HG02588 (cell line): ENCODE results near the gene GMPR2.
"Not testable (repeated sequence)": the region's sequence is repeated elsewhere in the genome, so short reads cannot be mapped to it uniquely, and the experiment has no call there.

Experiments used
- ATAC-seq: cut with Tn5 transposase; IDR thresholded peaks from one replicate; pipeline ENCODE4 v1.9.1; 2021; ENCODE audit warnings: mild to moderate bottlenecking, moderate library complexity; ENCODE audit not compliant: unreplicated experiment

GMPR2 gene

DNA sequence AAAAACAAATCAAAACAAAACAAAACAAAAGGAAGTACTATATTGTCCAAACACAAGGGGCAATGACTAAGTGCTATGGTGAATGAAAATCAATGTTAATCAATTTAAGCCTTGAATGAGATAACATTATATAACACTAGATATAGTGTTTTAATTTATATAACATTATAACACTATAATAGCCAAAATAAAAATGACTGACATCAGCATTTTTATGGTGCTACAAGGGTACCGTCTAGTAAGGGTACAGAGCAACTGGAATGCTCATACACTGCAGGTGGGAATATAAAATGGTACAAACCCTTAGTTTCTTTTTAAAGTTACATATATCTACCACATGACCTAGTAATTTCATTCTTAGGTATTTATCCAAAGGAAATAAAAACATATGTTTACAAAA lies 6.3 kb upstream of the GMPR2 start:
- no peak for ATAC-seq

DNA sequence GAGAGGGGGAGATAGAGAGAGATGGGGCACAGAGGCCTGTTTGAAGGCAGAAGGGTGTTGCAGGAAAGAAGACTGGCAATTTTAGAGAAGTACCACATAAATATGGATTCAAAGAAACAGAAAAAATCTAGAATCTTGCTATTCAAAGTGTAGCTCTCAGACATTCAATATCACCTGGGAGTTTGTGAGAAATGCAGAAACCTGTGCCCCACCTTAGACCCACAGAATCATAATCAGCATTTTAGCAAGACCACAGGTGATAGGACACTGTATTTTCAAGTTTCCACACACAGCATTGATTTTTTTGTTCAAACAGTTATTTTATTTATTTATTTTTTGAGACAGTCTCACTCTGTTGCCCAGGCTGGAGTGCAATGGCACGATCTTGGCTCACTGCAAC lies 3.8 kb upstream of the GMPR2 start:
- no peak for ATAC-seq

DNA sequence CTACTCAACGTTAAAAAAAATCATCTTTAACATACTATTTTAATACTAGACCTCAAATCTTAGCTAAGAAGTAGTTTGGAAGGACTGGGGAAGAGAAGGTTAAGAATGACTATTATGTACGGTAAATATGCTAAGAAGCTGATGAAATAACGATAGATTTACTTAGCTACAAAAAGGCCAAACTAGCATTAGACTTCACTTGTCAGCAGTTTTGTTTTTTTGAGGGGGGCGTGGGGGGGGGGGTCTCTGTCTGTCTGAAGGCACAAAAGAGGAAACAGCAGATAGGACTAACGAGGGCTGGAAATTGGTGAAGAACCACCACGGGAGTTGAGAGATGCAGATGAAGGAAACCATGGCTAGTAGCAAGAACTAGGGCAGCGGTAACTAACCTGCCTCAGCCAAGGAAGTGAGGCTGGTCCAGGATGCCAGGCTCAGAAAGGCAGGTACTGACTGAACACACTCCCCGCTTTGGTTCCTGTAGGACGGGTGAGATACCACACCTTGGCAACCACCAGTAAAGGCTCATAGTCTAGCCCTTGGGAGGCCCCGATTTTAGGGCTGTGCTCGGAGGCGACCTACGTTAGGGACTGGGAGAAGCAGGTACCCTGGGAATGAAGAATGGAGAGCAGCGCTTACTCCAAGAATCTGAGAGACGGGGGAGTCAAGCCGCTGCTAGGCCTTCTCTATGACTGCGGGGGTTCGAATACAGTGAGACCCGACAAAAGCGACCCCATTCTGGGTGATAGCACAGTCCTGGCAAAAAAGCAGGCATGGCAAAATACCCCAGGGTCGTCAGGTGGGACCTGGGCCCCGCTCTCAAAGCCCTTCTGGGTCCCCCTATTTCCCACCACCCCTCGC lies 1.2 kb upstream of the GMPR2 start:
- ATAC-seq = peak; percentile 15

DNA sequence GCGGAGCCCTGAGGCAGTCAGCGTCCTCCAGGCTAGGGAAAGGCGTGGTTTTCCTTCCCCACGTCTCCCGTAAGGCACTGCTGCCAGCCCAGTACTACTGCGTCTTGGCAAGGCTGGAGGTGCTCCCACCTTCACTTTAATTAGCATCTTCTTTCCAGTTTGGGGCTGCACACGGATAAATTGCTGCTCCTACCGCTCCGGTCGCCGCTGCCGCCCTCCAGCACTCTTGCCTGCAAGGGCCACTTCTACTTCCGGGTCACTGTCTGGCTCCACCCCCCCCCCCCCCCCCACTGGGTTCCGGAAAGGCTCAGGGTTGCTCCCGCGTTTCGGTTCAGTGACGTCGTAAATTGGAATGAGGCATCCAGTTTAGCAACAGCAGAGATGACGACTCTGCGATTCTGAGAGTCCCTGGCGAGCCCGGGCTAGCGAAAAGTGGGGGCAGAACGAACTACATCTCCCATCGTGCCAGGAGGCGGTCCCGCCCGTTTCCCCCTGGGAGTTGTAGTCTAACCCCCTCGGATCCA lies 546 bp upstream of the GMPR2 start, which contains the start of gene NEDD8:
TSS of gene NEDD8 (minus strand) at position 247 of the 524 bp plus-strand sequence. CDS start at position 147, 100 bp downstream.
- ATAC-seq = peak; percentile 74

DNA sequence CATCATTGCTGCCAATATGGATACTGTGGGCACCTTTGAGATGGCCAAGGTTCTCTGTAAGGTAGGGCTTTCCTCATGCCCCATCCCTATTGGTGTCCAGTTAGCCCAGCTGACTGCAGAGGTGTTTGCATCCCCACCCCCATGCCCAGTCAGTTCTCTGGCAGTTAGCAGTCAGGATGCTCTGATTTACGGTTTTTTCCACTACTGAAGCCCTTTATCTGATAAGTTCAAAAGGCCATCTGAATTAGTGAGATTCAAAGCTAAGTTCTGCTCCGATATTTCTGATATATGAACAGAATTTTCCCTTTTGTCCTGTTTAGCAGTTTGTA lies 773 bp downstream of the GMPR2 start:
- no peak for ATAC-seq

DNA sequence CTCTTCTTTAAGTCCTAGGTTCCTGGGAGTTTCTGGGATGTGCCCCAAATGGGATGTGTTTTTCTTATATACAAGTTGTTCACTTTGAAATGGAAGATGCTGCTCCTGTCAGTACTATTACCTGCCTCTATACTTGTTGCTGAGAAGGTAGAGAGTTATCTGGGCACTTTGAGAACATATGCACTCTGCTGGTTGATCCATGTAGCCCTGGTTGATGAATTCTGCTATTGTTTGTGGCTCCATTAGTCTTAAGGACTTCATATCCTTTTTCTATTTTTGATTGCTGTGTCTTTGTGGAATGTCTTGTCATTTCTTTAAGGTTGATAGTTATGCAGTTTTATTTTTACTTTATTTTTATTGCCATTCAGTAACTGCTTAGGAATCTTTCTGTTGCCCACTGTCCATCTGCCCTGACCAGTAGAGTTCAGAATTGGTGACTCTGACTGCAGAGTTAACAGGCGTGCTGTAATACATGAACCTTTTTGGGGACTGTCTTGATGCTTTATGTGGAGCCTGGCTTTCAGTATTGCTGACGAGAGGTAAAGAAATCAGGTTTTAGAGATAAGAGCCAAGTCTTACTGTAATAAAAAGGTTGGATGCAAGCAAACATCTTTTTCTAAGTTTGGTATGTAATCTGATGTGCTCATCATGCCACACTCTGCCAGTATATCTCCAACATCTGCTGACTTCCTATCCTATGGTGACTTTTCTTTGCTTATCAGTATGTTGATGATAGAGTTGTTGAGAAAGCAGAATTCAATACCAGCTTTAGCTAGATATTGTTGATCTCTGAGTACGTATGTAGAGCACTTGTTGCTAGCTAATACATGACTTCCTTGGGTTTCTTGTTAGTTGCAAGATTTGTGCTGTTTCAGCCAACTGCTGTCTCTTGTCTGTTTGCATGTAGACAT lies 1.6 kb downstream of the GMPR2 start:
- no peak for ATAC-seq

DNA sequence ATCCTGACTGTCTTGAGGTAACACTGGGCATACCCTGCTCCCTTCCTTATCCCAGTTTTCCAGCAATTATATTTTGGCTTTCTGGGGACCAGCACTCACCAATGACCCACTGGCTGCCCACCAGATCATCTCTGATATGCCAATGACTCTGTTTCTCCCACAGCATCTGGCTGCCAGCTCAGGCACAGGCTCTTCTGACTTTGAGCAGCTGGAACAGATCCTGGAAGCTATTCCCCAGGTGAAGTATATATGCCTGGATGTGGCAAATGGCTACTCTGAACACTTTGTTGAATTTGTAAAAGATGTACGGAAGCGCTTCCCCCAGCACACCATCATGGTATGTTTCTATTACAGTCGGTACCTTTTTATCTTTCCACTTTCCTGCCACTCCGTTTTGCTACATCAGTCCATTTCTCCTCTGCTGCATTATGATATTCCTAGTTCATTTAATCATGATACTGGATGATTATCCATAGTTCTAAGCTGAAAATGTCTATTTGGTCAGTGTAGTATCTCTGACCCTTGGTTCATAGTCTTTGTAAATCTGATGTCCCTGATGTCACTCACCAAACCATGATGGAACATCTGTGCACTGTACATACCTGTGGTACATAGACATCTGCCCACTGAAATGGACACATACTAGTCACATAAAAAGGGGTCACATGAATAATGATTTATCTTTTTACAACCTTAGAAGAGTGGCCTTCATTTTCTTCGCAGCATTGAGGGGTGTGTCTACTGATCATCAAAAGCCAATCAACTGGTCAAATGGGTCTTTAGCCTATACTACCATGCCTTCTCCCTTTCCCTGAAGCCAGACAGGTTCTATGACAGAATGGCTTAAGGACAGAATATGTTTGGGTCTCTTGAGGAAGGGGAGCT lies 3.3 kb downstream of the GMPR2 start:
- no peak for ATAC-seq

DNA sequence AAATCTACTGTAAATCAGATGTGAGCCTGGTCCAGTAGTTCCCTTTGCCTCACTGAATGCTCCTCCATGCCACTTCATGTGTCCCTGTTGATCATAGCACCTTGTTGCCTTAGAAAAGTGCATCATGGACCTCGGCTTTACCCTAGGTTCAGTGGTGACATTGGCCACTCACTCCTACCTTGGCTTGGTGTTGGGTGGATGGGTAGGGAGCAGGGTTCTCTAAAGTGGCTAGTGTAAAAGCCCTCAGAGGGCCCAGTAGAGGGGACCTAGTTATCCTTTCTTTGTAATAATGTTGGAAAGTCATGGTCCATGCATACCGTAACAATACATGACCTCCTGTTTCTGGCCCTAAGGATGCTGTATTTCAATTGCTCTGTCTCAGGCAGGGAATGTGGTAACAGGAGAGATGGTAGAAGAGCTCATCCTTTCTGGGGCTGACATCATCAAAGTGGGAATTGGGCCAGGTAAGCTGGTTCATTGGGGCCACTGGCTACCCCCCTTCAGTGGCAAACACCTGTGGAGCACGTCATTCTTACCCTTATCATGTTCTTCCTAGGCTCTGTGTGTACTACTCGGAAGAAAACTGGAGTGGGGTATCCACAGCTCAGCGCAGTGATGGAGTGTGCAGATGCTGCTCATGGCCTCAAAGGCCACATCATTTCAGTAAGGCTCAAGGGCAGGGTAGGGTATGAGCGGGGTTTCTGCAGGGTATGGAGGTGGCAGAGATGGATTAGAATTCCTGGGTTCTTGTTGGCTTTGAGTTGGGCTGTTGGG lies 4.1 kb downstream of the GMPR2 start:
- no peak for ATAC-seq

DNA sequence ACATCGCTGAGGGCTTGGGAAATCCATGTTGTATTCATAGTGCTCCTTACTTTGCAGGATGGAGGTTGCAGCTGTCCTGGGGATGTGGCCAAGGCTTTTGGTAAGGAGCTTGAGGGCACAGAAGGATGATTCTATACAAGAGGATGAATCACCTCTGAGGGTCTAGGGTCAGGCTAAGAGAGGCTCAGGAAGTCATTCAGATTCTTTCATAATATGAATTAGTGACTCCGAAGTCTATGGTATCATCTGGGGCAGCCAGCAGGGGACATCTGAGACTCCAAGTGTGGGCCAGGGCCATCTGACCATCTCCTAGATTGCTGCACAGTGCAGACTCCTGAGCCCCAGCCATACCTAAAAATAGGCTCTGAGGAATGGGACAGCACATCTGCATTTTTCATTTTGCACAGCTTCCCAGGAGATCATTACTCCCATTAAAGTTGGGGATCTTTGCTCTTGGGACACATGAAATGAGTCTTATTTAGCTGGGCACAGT lies 4.8 kb downstream of the GMPR2 start:
- no peak for ATAC-seq

DNA sequence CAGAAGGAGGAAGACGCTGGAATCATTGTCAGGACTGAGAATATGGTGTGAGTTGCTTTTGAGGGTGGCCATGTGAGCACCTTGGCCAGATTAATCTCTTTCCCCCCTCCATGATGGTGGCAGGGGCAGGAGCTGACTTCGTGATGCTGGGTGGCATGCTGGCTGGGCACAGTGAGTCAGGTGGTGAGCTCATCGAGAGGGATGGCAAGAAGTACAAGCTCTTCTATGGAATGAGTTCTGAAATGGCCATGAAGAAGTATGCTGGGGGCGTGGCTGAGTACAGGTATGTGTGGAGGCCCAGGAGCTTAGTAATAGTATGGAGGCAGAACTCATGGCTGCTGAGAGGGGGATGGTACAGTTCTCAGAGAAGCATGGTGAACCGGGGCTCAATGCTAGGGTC lies 5.4 kb downstream of the GMPR2 start:
- no peak for ATAC-seq

DNA sequence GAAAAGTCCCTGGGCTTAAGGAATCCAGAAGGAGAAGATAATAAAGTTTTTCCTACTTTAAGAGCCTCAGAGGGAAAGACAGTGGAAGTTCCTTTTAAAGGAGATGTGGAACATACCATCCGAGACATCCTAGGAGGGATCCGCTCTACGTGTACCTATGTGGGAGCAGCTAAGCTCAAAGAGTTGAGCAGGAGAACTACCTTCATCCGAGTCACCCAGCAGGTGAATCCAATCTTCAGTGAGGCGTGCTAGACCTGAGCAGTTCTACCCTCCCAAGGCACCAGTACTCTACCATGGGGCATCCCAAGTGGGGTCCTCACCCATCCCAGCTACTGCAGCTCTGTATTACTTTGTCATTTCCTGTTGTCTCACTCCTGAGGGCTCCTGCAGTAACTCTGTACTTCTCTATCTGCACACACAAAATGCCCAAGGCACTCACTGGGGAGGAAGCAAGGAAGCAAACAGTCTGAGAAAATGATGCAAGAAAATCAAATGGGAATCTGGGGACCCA lies 5.9 kb downstream of the GMPR2 start:
- ATAC-seq = no peak

DNA sequence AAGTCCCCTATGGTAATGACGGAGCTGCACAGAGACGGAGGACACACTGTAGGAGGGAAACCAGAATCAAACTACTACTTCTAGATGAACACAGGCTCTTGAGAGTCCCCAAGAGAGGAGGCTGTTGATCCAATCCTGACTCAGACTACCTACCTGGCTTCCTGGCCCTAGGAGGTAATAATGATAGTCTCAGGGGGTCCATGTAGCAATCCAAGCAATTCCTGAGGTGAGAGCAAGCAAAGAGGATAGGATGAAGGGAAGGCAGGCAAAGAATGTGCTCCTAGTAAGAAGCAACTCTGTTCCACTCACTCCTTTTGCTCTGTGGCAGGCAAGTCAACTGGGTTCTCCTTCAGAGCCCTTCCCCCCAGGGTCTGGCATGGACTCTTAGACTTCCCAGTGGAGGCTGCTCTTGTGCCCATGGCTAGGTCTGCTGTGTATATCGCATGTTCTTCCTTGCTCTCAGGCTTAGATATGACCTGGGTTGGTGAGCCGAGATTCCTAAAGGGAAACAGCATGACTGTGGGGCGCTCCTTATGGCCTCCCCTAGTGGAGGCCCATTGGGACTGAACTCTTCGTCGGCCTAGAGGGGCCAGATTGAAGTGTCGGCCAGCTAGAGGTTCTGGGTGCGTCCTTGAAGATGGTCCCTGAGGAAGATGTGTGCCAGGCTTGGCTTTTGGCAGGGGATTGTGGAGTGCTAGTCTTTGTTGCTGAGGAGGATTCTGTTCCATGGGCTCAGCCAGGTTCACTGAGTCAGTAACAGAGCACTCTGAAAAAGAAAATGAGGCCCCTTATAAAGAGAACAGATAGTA lies 7.6 kb downstream of the GMPR2 start:
- ATAC-seq = no peak

DNA sequence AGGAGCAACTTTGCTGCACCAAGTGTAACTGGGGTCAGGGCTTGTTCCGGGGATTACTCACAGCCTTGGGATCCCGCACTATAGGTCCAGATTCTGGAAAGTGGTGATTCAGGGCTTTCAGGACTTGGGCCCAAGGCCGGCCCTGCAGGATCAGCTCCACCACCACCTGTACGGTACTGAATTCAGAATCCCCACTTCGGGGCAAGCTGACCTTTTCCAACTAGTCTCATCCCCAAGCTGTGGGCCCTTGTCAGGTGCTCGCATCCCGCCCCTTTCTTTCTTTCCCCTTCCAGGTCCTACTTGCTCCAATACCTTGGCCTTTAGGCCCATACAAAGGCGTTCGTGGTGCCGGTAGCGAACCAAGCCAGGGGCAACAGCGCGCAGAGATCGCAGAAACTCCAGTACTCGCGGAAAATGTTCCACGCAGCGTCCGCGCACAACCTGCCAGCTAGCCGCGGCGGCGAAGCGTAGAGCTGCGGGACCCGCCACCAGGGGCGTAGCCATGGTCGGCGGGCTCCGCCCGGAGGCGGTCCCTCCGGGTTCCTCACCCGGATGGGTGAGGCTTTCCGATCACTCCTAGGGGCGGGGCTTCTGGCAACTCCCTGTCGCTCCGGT lies 9.2 kb downstream of the GMPR2 start:
- ATAC-seq = peak; percentile 74

DNA sequence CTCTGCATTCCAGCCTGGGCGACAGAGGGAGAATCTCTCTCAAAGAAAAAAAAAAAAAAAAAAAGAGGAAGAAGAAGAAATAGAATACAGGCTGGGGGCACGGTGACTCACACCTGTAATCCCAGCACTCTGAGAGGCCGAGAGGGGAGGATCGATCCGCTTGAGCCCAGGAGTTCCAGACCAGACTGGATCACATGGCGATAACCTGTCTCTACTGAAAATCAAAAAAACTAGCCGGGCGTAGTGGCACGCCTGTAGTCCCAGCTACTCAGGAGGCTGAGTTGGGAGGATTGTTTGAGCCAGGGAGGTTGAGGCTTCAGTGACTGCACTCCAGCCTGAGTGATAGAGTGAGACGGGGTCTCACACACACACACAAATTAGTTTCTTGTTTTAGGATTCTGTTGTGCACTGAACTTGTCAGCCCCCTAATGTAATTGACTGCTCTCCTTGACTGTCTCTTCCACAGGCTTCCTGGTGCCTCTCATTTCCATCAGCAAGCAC lies 10.7 kb downstream of the GMPR2 start:
- no peak for ATAC-seq

DNA sequence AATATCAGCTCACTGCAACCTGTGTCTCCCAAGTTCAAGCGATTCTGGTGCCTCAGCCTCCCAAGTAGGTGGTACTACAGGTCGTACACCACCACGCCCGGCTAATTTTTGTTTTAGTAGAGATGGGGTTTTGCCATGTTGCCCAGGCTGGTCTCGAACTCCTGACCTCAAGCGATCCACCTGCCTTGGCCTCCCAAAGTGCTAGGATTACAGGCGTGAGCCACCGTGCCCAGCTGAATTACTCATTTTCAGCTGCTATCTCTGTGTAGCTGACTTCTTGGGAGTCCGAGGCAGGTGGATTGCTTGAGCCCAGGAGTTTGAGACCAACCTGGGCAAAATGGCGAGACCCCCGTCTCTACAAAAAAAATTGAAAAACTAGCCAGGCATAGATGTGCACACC lies 12.6 kb downstream of the GMPR2 start:
- ATAC-seq = not testable (repeated sequence)

DNA sequence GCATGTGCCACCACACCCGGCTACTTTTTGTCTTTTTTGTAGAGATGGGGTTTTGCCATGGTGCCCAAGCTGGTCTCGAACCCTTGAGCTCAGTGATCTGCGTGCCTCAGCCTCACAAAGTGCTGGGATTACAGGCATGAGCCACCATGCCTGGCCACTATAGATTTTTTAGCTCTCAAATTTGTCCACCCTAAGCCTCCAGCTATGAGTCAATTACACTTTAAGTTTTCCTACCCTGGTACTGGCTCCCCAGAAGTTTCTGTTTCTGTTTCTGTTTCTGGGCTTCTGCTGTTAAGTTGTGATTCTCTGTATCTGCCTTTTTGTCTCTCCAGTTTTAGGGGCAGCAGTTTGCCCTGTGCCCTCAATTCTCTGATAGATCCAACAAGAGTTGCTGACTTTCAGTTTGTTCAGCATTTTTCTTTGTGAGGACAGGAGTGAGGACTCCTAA lies 14.1 kb downstream of the GMPR2 start:
- ATAC-seq = no peak

DNA sequence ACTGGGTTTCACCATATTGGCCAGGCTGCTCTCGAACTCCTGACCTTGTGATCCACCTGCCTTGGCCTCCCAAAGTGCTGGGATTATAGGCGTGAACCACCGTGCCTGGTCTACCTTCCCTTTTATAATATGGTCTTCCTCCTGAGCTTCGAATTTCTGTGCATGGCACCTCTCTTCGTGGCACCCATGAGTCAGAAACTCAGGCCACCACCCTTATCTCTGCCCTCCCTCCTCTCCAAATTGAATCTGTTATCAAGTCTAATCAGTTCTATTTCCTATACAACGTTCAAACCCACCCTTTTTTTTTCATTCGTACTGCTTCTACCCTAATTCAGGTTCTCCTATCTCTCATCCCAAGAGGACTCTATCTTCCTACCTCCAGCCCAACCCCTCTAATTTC lies 14.7 kb downstream of the GMPR2 start:
- no peak for ATAC-seq
